GM12878 (cell line): ENCODE measurements around the gene RND2. TPM values are rescaled to one million over a fixed set of nuclear protein-coding genes. Genes with fewer than 3 reads are reported as not detected.

Experiments
- ATAC-seq: fragments of 200-7000 bp; cut with Tn5 transposase; 3 replicates; pipeline ENCODE4 v1.9.1; 2020; ENCODE audit warnings: mild to moderate bottlenecking, moderate library complexity
- BruUV-seq: library from RNA; stranded (reverse); fragments of 400-500 nt; replicated peaks from 2 replicates; lab custom pipeline; 2021; lab: Mats Ljungman, UMichigan
- CTCF ChIA-PET: fragments of 300-600 bp; sonication (Branson Sonifier 250); formaldehyde crosslinking; extraction: SDS; loops from one replicate; lab custom pipeline; 2021; ENCODE audit warnings: inconsistent platforms; lab: Yijun Ruan, JAX
- POLR2A ChIA-PET: fragments of 350-600 bp; formaldehyde crosslinking; extraction: SDS; loops from one replicate; lab custom pipeline; 2021; ENCODE audit warnings: inconsistent platforms; lab: Charles Lee
- RAD21 ChIA-PET: fragments of 300-600 bp; sonication (Branson Sonifier 250); formaldehyde crosslinking; loops from one replicate; lab custom pipeline; 2023; ENCODE audit warnings: antibody characterized with exemption; ENCODE audit not compliant: unreplicated experiment; lab: Charles Lee
- SMC1A ChIA-PET: fragments of 300-600 bp; sonication (Branson Sonifier 250); formaldehyde crosslinking; loops from one replicate; lab custom pipeline; 2023; ENCODE audit not compliant: unreplicated experiment, uncharacterized antibody; lab: Charles Lee
- DNase-seq: peaks from one replicate; pipeline ENCODE4 v3.0.0-alpha.2; 2011; ENCODE audit warnings: low read depth, low spot score
- FAIRE-seq: peaks from 3 replicates; lab custom pipeline; 2011; peaks lifted over from hg19 to GRCh38; lab: Jason Lieb, UNC
- H2AFZ ChIP-seq: 2 replicates; pipeline ENCODE4 v1.6.0; 2011; ENCODE audit warnings: low read depth, low read length, control low read depth; ENCODE audit not compliant: control insufficient read depth
- H3K27ac ChIP-seq: 2 replicates; pipeline ENCODE4 v1.5.1; 2011; ENCODE audit warnings: control low read depth; ENCODE audit not compliant: control insufficient read depth, insufficient read depth
- H3K27me3 ChIP-seq, 2 experiments: replicated peaks in 1 of 2; 2 replicates each; pipeline versions ENCODE4 v1.6.0 to v1.6.1; 2011; ENCODE audit warnings: low read length in 1 of 2; ENCODE audit not compliant: control insufficient read depth in 2 of 2, insufficient read depth in 2 of 2
- H3K36me3 ChIP-seq, 2 experiments: 2 replicates each; pipeline ENCODE4 v1.5.1; 2011; ENCODE audit warnings: low read length in 1 of 2; ENCODE audit not compliant: control insufficient read depth in 2 of 2, insufficient read depth in 2 of 2
- H3K4me1 ChIP-seq: 2 replicates; pipeline ENCODE4 v1.6.1; 2011; ENCODE audit warnings: mild to moderate bottlenecking, low read length, moderate library complexity, mixed read lengths; ENCODE audit not compliant: control insufficient read depth, insufficient read depth
- H3K4me2 ChIP-seq: 2 replicates; pipeline ENCODE4 v1.6.0; 2011; ENCODE audit warnings: control low read depth; ENCODE audit not compliant: control insufficient read depth, insufficient read depth
- H3K4me3 ChIP-seq: fragments of 200-600 bp; sonication (generic); 2 replicates; pipeline ENCODE4 v1.5.1; 2016
- H3K79me2 ChIP-seq: 2 replicates; pipeline ENCODE4 v1.6.0; 2011; ENCODE audit warnings: low read length; ENCODE audit not compliant: control insufficient read depth, insufficient read depth
- H3K9ac ChIP-seq: 2 replicates; pipeline ENCODE4 v1.8.0; 2011; ENCODE audit warnings: low read length, control low read depth, mixed read lengths; ENCODE audit not compliant: control insufficient read depth, insufficient read depth
- H3K9me3 ChIP-seq: replicated peaks from 3 replicates; pipeline ENCODE4 v1.5.1; 2011; ENCODE audit warnings: mild to moderate bottlenecking, low read length; ENCODE audit not compliant: control insufficient read depth, insufficient read depth
- H4K20me1 ChIP-seq: 2 replicates; pipeline ENCODE4 v1.6.0; 2011; ENCODE audit not compliant: control insufficient read depth, insufficient read depth
- BACH1 ChIP-seq: fragments of 450-650 bp; IDR thresholded peaks from 2 replicates; pipeline ENCODE4 v1.6.1; 2017; ENCODE audit warnings: mild to moderate bottlenecking, borderline replicate concordance
- BHLHE40 ChIP-seq, 2 experiments: fragments of 450-650 bp in 1 of 2; IDR thresholded peaks; 2 replicates each; pipeline ENCODE4 v1.6.1; 2011 to 2017; ENCODE audit warnings: low read depth in 2 of 2, borderline replicate concordance in 1 of 2, improper control_type of control experiment in 1 of 2, low read length in 1 of 2, mild to moderate bottlenecking in 1 of 2
- CEBPB ChIP-seq, 2 experiments: fragments of 150-350 bp in 1 of 2; IDR thresholded peaks; 2 replicates each; pipeline ENCODE4 v1.6.1; 2012 to 2014; ENCODE audit warnings: low read depth in 2 of 2, low read length in 2 of 2, borderline replicate concordance in 1 of 2, inconsistent platforms in 1 of 2
- ESRRA ChIP-seq: IDR thresholded peaks from 2 replicates; pipeline ENCODE4 v1.6.1; 2012; ENCODE audit warnings: mild to moderate bottlenecking, low read length, improper control_type of control experiment
- GATAD2B ChIP-seq: fragments of 450-650 bp; conservative IDR thresholded peaks from 2 replicates; pipeline ENCODE4 v1.6.1; 2017; ENCODE audit warnings: low read depth, mild to moderate bottlenecking, moderate library complexity
- NRF1 ChIP-seq: conservative IDR thresholded peaks from 2 replicates; pipeline ENCODE4 v1.6.1; 2011; ENCODE audit warnings: mild to moderate bottlenecking, low read depth, low read length, improper control_type of control experiment
- PML ChIP-seq: IDR thresholded peaks from 2 replicates; pipeline ENCODE4 v1.6.1; 2012; ENCODE audit warnings: low read length, inconsistent platforms
- SMAD1 ChIP-seq: fragments of 450-650 bp; IDR thresholded peaks from 2 replicates; pipeline ENCODE4 v1.6.1; 2018; ENCODE audit warnings: mild to moderate bottlenecking, low read depth; ENCODE audit not compliant: partially characterized antibody
- TARDBP ChIP-seq: IDR thresholded peaks from 2 replicates; pipeline ENCODE4 v1.6.1; 2016; ENCODE audit warnings: borderline replicate concordance
- TBL1XR1 ChIP-seq: IDR thresholded peaks from 2 replicates; pipeline ENCODE4 v1.6.1; 2012; ENCODE audit warnings: low read depth, low read length, improper control_type of control experiment
- TCF12 ChIP-seq: IDR thresholded peaks from 2 replicates; pipeline ENCODE4 v1.6.1; 2011; ENCODE audit warnings: low read depth, mild to moderate bottlenecking, low read length
- YBX1 ChIP-seq: fragments of 450-650 bp; IDR thresholded peaks from 2 replicates; pipeline ENCODE4 v1.6.1; 2016; ENCODE audit warnings: antibody characterized with exemption
- YY1 ChIP-seq: IDR thresholded peaks from 2 replicates; pipeline ENCODE4 v1.6.1; 2011; ENCODE audit warnings: low read depth, mild to moderate bottlenecking, low read length
- ZBTB11 ChIP-seq: fragments of 450-650 bp; formaldehyde crosslinking; IDR thresholded peaks from 2 replicates; pipeline ENCODE4 v1.5.0; 2022; ENCODE audit warnings: mild to moderate bottlenecking, missing genetic modification characterization
- WGBS: methylation state at CpG from one replicate; pipeline ENCODE4 v1.1.6; 2016; ENCODE audit warnings: low lambda C conversion rate; ENCODE audit not compliant: insufficient replicate concordance, insufficient coverage; ENCODE audit errors: missing lambda C conversion rate; 5-methylcytosine and 5-hydroxymethylcytosine counted together
- in situ Hi-C: fragments of 300-500 bp; cut with MboI; formaldehyde crosslinking; loops from 9 replicates; pipeline ENCODE4 v1.14.3; 2018; ENCODE audit warnings: mixed read lengths
- intact Hi-C: fragments of 100-400 bp; cut with micrococcal nuclease; formaldehyde crosslinking; loops from one replicate; pipeline ENCODE4 v1.14.2; 2022; ENCODE audit not compliant: unreplicated experiment
- polyA plus RNA-seq, 11 experiments: library from polyadenylated mRNA; depleted of rRNA in 4 of 11; unstranded in 6 of 11; stranded (reverse) in 5 of 11; fragments of >200 nt; fragmentation: Nextera tagmentation in 4 of 11; fragmentation: Illumina TruSeq in 1 of 11; extraction: Ambion mirVana in 4 of 11; extraction: Trizol in 1 of 11; gene quantifications; 1 replicate in 1 of 11; 2 replicates in 10 of 11; pipeline versions ENCODE4 v1.2.1 to v1.2.3, GENCODE V29; 2011 to 2016; ENCODE audit warnings: inconsistent platforms in 2 of 11, missing spikeins in 2 of 11, low read depth in 1 of 11
- total RNA-seq, 4 experiments: library from RNA; depleted of rRNA in 3 of 4; stranded (reverse); fragments of >200 nt in 3 of 4; fragmentation: Illumina TruSeq in 1 of 4; extraction: Trizol in 1 of 4; gene quantifications; 2 replicates each; pipeline versions ENCODE4 v1.2.1 to v1.2.3, GENCODE V29; 2013 to 2021

RND2 gene
- total and polyA plus RNA-seq, 10 of the 15 experiments (the other 5 are each of a cell fraction or from before 2014, with no cell fraction given) = 0.01 to 0.05 (median 0.03) TPM; not detected in 6

- ATAC-seq = no peak
- 68% methylated on average over 15 of the region's 16 CpGs for WGBS
- ChIA-PET SMC1A (no interaction called here), RAD21 (no interaction called here), POLR2A (no interaction called here), CTCF (interaction anchor here (0.6 kb wide), 2 partner anchors 30 to 196 kb away, joined by 3 to 5 read pairs; no protein-coding TSS in a partner anchor)
- in situ Hi-C loops = loop anchor here (10.0 kb wide), 1 partner anchor 189 kb away; the partner anchor contains the start of gene TMEM106A
- intact Hi-C loops = no loop called here
- Histone ChIP-seq H3K79me2 (no peaks in the 10 kb centered on the region), H3K36me3 (no peaks in the 10 kb centered on the region), H3K27me3 (no peaks in the 10 kb centered on the region), H3K9me3 (no peaks in the 10 kb centered on the region), H3K27ac (no peak overlapping the region), H3K4me1 (peaks cover 7% of the 10 kb centered on the region; the same call in 1 of the 2 replicates), H2AFZ (no peak overlapping the region), H3K4me3 (no peak overlapping the region), H3K4me2 (no peak overlapping the region), H4K20me1 (no peaks in the 10 kb centered on the region), H3K9ac (no peak overlapping the region)
- no TSS peak for BruUV-seq
- no peak for DNase-seq
- TF ChIP-seq YBX1 (no peak), TBL1XR1 (no peak), BHLHE40 (IDR thresholded peaks at IDR 0.05; ENCODE audit: borderline replicate concordance in 1 of 2, low read depth in 2 of 2, low read length in 1 of 2) (no peak; a peak in 1 of 4 replicates), YY1 (no peak), PML (no peak), NRF1 (no peak)
- no peak for FAIRE-seq
These were observed 921 bp downstream of the RND2 start for GRCh38 chr17:43025766-43026537.

- H4K20me1 ChIP-seq = no peaks in the 10 kb centered on the region
- CTCF ChIA-PET = interaction anchor here (0.6 kb wide), 1 partner anchor 29 kb away, joined by 3 read pairs; no protein-coding TSS in a partner anchor
- no peaks in the 10 kb centered on the region for H3K36me3 ChIP-seq
- POLR2A ChIA-PET = no interaction called here
- H3K4me3 ChIP-seq = no peak overlapping the region
- H3K27me3 ChIP-seq = no peaks in the 10 kb centered on the region
- H3K4me2 ChIP-seq = no peak overlapping the region
- RAD21 ChIA-PET = no interaction called here
- DNase-seq (no peak), FAIRE-seq (no peak), ATAC-seq (no peak)
- peaks cover 7% of the 10 kb centered on the region; the same call in 1 of the 2 replicates for H3K4me1 ChIP-seq
- 20% methylated on average over 5 of the region's 5 CpGs for WGBS
- in situ Hi-C loops = loop anchor here (10.0 kb wide), 1 partner anchor 188 kb away; the partner anchor contains the start of gene TMEM106A
- H3K9me3 ChIP-seq = no peaks in the 10 kb centered on the region
- intact Hi-C loops = no loop called here
- BruUV-seq = no TSS peak
- H3K27ac ChIP-seq = no peak overlapping the region
- H3K9ac ChIP-seq = no peak overlapping the region
- SMC1A ChIA-PET = no interaction called here
- H3K79me2 ChIP-seq = no peaks in the 10 kb centered on the region
- H2AFZ ChIP-seq = no peak overlapping the region
- TF ChIP-seq SMAD1 (no peak), ZBTB11 (no peak), BACH1 (no peak), TCF12 (no peak), TARDBP (no peak), ESRRA (no peak), CEBPB (IDR thresholded peaks at IDR 0.05; ENCODE audit: borderline replicate concordance in 1 of 2, low read depth in 2 of 2, low read length in 2 of 2) (no peak), GATAD2B (no peak)
These were observed 1.6 kb downstream of the RND2 start for GRCh38 chr17:43026595-43026994.
